Astrocyte (in vitro differentiated cells and primary cell): ENCODE data around the gene TSC22D1.

Source experiments
- EZH2 ChIP-seq: IDR thresholded peaks from 2 replicates; pipeline ENCODE4 v1.6.1; 2012; ENCODE audit warnings: mild to moderate bottlenecking, low read length, inconsistent platforms; ENCODE audit not compliant: insufficient read depth
- TF ChIP-seq, protein P1 (sequence below): IDR thresholded peaks from 2 replicates; pipeline ENCODE4 v1.5.1; 2011; ENCODE audit warnings: low read depth, mild to moderate bottlenecking, inconsistent platforms, low read length, moderate library complexity; ENCODE audit not compliant: insufficient read depth

DNA sequence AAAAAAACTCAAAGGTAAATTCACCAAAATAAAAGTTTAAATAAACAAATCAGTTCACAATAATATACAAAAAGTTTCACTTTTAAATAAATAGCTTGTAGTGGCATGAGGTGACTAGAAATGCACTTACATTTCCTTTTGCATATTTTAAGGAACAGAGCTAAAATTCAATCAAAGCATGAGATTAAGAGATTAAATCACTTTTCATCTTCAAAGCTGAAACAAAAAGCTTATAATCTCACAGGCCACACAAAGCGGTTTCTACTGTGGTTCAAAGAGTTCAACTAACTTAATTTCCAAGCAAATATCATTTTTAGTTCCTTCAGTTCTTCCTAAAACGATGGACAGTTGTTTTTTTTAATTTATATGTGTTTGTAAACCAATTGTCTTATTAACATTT lies 38.9 kb downstream of the TSC22D1 start:
- TF ChIP-seq, protein P1, sequence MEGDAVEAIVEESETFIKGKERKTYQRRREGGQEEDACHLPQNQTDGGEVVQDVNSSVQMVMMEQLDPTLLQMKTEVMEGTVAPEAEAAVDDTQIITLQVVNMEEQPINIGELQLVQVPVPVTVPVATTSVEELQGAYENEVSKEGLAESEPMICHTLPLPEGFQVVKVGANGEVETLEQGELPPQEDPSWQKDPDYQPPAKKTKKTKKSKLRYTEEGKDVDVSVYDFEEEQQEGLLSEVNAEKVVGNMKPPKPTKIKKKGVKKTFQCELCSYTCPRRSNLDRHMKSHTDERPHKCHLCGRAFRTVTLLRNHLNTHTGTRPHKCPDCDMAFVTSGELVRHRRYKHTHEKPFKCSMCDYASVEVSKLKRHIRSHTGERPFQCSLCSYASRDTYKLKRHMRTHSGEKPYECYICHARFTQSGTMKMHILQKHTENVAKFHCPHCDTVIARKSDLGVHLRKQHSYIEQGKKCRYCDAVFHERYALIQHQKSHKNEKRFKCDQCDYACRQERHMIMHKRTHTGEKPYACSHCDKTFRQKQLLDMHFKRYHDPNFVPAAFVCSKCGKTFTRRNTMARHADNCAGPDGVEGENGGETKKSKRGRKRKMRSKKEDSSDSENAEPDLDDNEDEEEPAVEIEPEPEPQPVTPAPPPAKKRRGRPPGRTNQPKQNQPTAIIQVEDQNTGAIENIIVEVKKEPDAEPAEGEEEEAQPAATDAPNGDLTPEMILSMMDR: no peak
- TF ChIP-seq EZH2: no peak
